K562 (cell line): Measurements from ENCODE around the gene RFX3. TPM values are rescaled to one million over a fixed set of nuclear protein-coding genes. Genes with fewer than 3 reads are reported as not detected.

Source experiments
- ATAC-seq: fragments of 200-7000 bp; cut with Tn5 transposase; 3 replicates; pipeline ENCODE4 v1.9.1; 2020; ENCODE audit warnings: moderate library complexity
- BruUV-seq: library from RNA; stranded (reverse); fragments of 400-500 nt; replicated peaks from 2 replicates; lab custom pipeline; 2021; lab: Mats Ljungman, UMichigan
- CTCF ChIA-PET: fragments of 300-600 bp; formaldehyde crosslinking; extraction: SDS; loops from one replicate; lab custom pipeline; 2021; ENCODE audit warnings: low intra/inter-chr PET ratio; lab: Yijun Ruan, JAX
- POLR2A ChIA-PET: fragments of 300-600, 350-650 bp; sonication (Branson Sonifier 250); formaldehyde crosslinking; extraction: SDS; loops from one replicate; lab custom pipeline; 2021; ENCODE audit warnings: antibody characterized with exemption, inconsistent platforms; lab: Yijun Ruan, JAX
- DNase-seq, 4 experiments: peaks; one replicate each; pipeline versions ENCODE4 v3.0.0 to v3.0.0-alpha.2; 2011 to 2018; ENCODE audit warnings: low spot score in 3 of 4, mixed read lengths in 3 of 4; ENCODE audit errors: extremely low read depth in 1 of 4
- FAIRE-seq: peaks from 2 replicates; lab custom pipeline; 2011; peaks lifted over from hg19 to GRCh38; lab: Jason Lieb, UNC
- H2AFZ ChIP-seq: 2 replicates; pipeline ENCODE4 v1.6.0; 2011; ENCODE audit warnings: low read depth, low read length, control low read depth, inconsistent platforms
- H3K27ac ChIP-seq: fragments of 200-600 bp; 3 replicates; pipeline ENCODE4 v1.8.0; 2011; ENCODE audit warnings: low read depth, mild to moderate bottlenecking, control low read depth, inconsistent platforms, low read length, moderate library complexity, mixed read lengths; ENCODE audit errors: extremely low read depth
- H3K27me3 ChIP-seq, 2 experiments: fragments of 300-600 bp in 1 of 2; 2 replicates in 1 of 2; 3 replicates in 1 of 2; pipeline versions ENCODE4 v1.6.0 to v1.8.0; 2011; ENCODE audit warnings: inconsistent platforms in 2 of 2, low read length in 2 of 2, mild to moderate bottlenecking in 1 of 2, mixed read lengths in 1 of 2, moderate library complexity in 1 of 2; ENCODE audit not compliant: control insufficient read depth in 2 of 2, insufficient read depth in 2 of 2
- H3K36me3 ChIP-seq: fragments of 300-600 bp; 3 replicates; pipeline ENCODE4 v1.8.0; 2011; ENCODE audit warnings: mild to moderate bottlenecking, low read length, inconsistent platforms; ENCODE audit not compliant: control insufficient read depth, insufficient read depth
- H3K4me1 ChIP-seq, 2 experiments: fragments of 200-600 bp in 1 of 2; replicated peaks in 1 of 2; 2 replicates in 1 of 2; 3 replicates in 1 of 2; pipeline versions ENCODE4 v1.5.1 to v1.8.0; 2011; ENCODE audit warnings: inconsistent platforms in 2 of 2, low read length in 2 of 2, mild to moderate bottlenecking in 1 of 2, mixed read lengths in 1 of 2, moderate library complexity in 1 of 2; ENCODE audit not compliant: control insufficient read depth in 2 of 2, insufficient read depth in 2 of 2
- H3K4me2 ChIP-seq: 2 replicates; pipeline ENCODE4 v1.6.1; 2011; ENCODE audit warnings: low read length, control low read depth, inconsistent platforms, mixed read lengths; ENCODE audit not compliant: insufficient read depth
- H3K4me3 ChIP-seq: fragments of 200-600 bp; sonication (generic), shearing (Covaris generic); 2 replicates; pipeline ENCODE4 v1.5.1; 2016; ENCODE audit warnings: control low read depth, inconsistent platforms
- H3K79me2 ChIP-seq: fragments of 200-600 bp; 3 replicates; pipeline ENCODE4 v1.8.0; 2011; ENCODE audit warnings: low read length, inconsistent platforms; ENCODE audit not compliant: control insufficient read depth, insufficient read depth
- H3K9ac ChIP-seq, 2 experiments: 2 replicates each; pipeline versions ENCODE4 v1.6.0 to v1.6.1; 2011; ENCODE audit warnings: low read depth in 2 of 2, low read length in 2 of 2, control low read depth in 1 of 2, inconsistent platforms in 1 of 2, mild to moderate bottlenecking in 1 of 2, mixed read lengths in 1 of 2; ENCODE audit not compliant: insufficient read depth in 1 of 2
- H3K9me1 ChIP-seq: one replicate; pipeline ENCODE4 v1.6.0; 2011; ENCODE audit warnings: inconsistent platforms, mild to moderate bottlenecking, low read length, moderate library complexity; ENCODE audit not compliant: control insufficient read depth, insufficient read depth
- H3K9me3 ChIP-seq: replicated peaks from 2 replicates; pipeline ENCODE4 v1.5.1; 2011; ENCODE audit warnings: low read depth, low read length, inconsistent platforms; ENCODE audit not compliant: control insufficient read depth, insufficient read depth
- H4K20me1 ChIP-seq: replicated peaks from 2 replicates; pipeline ENCODE4 v1.6.1; 2011; ENCODE audit warnings: low read length, inconsistent platforms, mixed read lengths; ENCODE audit not compliant: control insufficient read depth, insufficient read depth
- C11orf30 ChIP-seq: fragments of 450-650 bp; IDR thresholded peaks from 2 replicates; pipeline ENCODE4 v1.6.1; 2016; ENCODE audit warnings: low read depth, mild to moderate bottlenecking
- CC2D1A ChIP-seq: fragments of 450-650 bp; IDR thresholded peaks from 2 replicates; pipeline ENCODE4 v1.6.1; 2017; ENCODE audit warnings: mild to moderate bottlenecking
- CCAR2 ChIP-seq: fragments of 200-400 bp; formaldehyde crosslinking; IDR thresholded peaks from 2 replicates; pipeline ENCODE4 v1.6.1; 2017; ENCODE audit warnings: mild to moderate bottlenecking, low read depth, low read length
- FOXM1 ChIP-seq, 2 experiments: fragments of 450-650 bp in 1 of 2; sonication (generic) in 1 of 2; formaldehyde crosslinking in 1 of 2; IDR thresholded peaks; 2 replicates each; pipeline versions ENCODE4 v1.6.1 to v1.9.0; 2017 to 2022; ENCODE audit warnings: low read depth in 2 of 2, mild to moderate bottlenecking in 2 of 2, missing genetic modification reagents in 1 of 2, moderate library complexity in 1 of 2
- MYBL2 ChIP-seq, 2 experiments: fragments of 450-650 bp in 1 of 2; sonication (generic) in 1 of 2; formaldehyde crosslinking in 1 of 2; IDR thresholded peaks; 2 replicates each; pipeline versions ENCODE4 v1.6.1 to v1.8.1; 2017 to 2022; ENCODE audit warnings: borderline replicate concordance in 1 of 2, inconsistent platforms in 1 of 2, low read depth in 1 of 2, mild to moderate bottlenecking in 1 of 2, missing genetic modification reagents in 1 of 2, moderate library complexity in 1 of 2
- NFE2 ChIP-seq: IDR thresholded peaks from 2 replicates; pipeline ENCODE4 v1.6.1; 2014; ENCODE audit warnings: antibody characterized with exemption, low read depth
- NFIX ChIP-seq: fragments of 250-450 bp; sonication (Bioruptor Pico); IDR thresholded peaks from 2 replicates; pipeline ENCODE4 v1.4.0; 2020; ENCODE audit warnings: low read depth, mild to moderate bottlenecking, moderate library complexity
- RBM34 ChIP-seq: fragments of 200-400 bp; formaldehyde crosslinking; IDR thresholded peaks from 2 replicates; pipeline ENCODE4 v1.6.1; 2018; ENCODE audit warnings: low read length, borderline replicate concordance; ENCODE audit not compliant: insufficient read depth
- ZNF263 ChIP-seq: sonication (generic); formaldehyde crosslinking; IDR thresholded peaks from 2 replicates; pipeline ENCODE4 v1.8.0; 2022; ENCODE audit warnings: mild to moderate bottlenecking, missing genetic modification reagents, borderline replicate concordance
- ZNF316 ChIP-seq: fragments of 450-650 bp; IDR thresholded peaks from 2 replicates; pipeline ENCODE4 v1.6.1; 2016
- ZNF696 ChIP-seq: fragments of 250-450 bp; sonication (Bioruptor Pico); conservative IDR thresholded peaks from 2 replicates; pipeline ENCODE4 v1.4.0; 2020; ENCODE audit warnings: mild to moderate bottlenecking, moderate library complexity
- WGBS: fragments of 100-300 bp; shearing (Covaris generic); methylation state at CpG from one replicate; pipeline ENCODE4 v1.1.6; 2016; ENCODE audit warnings: low coverage, mixed read lengths; ENCODE audit not compliant: insufficient coverage; ENCODE audit errors: missing lambda C conversion rate; 5-methylcytosine and 5-hydroxymethylcytosine counted together
- in situ Hi-C: fragments of 300-500 bp; cut with MboI; formaldehyde crosslinking; loops from 4 replicates; pipeline ENCODE4 v1.15.0; 2018; ENCODE audit warnings: inconsistent platforms, mixed read lengths
- intact Hi-C: fragments of 100-400 bp; cut with micrococcal nuclease; formaldehyde crosslinking; loops from 2 replicates; pipeline ENCODE4 v1.14.2; 2022
- polyA plus RNA-seq, 8 experiments: library from polyadenylated mRNA; depleted of rRNA in 4 of 8; stranded (reverse) in 5 of 8; unstranded in 3 of 8; fragments of >200 nt; fragmentation: Nextera tagmentation in 2 of 8; fragmentation: Illumina TruSeq in 1 of 8; extraction: Ambion mirVana in 2 of 8; extraction: Trizol in 1 of 8; gene quantifications; 2 replicates each; pipeline versions ENCODE4 v1.2.1 to v1.2.3, GENCODE V29; 2011 to 2014; ENCODE audit warnings: inconsistent platforms in 1 of 8, missing spikeins in 1 of 8
- total RNA-seq, 7 experiments: library from RNA; depleted of rRNA in 6 of 7; stranded (reverse); fragments of >200 nt in 6 of 7; fragmentation: Illumina TruSeq in 2 of 7; extraction: Trizol in 2 of 7; gene quantifications; 2 replicates each; pipeline versions ENCODE4 v1.2.1 to v1.2.3, GENCODE V29; 2011 to 2021; ENCODE audit warnings: low replicate concordance in 1 of 7
- TF ChIP-seq, protein P1 (sequence below): sonication (generic); formaldehyde crosslinking; IDR thresholded peaks from 2 replicates; pipeline ENCODE4 v1.8.1; 2022; ENCODE audit warnings: missing genetic modification reagents
- TF ChIP-seq, protein P2 (sequence below): conservative IDR thresholded peaks from 2 replicates; pipeline ENCODE4 v1.6.1; 2011; ENCODE audit warnings: low read depth, mild to moderate bottlenecking, low read length; ENCODE audit not compliant: control insufficient read depth
- TF ChIP-seq, protein P3 (sequence below): fragments of 450-650 bp; IDR thresholded peaks from 2 replicates; pipeline ENCODE4 v1.6.1; 2016; ENCODE audit warnings: antibody characterized with exemption

The RFX3 gene
- total and polyA plus RNA-seq, 9 of the 15 experiments (the other 6 are each of a cell fraction or from before 2014, with no cell fraction given): 0.86 to 4.9 (median 2.0) TPM

DNA sequence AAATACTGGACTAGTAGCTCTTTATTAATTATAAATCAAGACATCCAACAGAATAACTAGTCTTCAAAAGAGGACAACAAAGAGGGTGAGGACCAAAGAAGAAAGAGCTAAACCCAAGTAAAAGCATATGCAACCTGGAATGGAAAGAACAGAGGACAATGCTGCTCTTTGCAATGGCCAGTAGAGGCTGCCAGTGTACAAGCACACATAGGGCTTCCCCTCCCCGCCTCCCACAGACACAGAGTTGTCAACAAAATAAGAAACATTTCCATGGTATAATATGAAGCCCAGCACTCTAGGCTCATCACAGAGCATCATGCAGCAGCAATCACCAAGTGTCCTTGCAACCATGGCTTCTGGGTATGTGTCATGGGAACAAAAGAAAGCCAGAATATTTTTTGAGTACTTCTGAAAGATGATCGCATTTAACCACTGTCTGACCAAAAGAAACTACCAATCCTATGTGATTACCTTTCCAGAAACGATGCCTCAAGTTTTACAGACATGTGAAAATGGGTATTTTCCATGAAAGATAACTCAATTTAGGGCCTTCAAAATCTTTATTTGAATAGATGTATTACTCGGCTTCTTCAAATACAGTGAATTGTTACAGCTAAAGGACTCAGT is 58.1 kb downstream of the RFX3 start (continued):
- TF ChIP-seq, protein P1, sequence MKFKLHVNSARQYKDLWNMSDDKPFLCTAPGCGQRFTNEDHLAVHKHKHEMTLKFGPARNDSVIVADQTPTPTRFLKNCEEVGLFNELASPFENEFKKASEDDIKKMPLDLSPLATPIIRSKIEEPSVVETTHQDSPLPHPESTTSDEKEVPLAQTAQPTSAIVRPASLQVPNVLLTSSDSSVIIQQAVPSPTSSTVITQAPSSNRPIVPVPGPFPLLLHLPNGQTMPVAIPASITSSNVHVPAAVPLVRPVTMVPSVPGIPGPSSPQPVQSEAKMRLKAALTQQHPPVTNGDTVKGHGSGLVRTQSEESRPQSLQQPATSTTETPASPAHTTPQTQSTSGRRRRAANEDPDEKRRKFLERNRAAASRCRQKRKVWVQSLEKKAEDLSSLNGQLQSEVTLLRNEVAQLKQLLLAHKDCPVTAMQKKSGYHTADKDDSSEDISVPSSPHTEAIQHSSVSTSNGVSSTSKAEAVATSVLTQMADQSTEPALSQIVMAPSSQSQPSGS (CRISPR knock-in tag): no peak
- TF ChIP-seq ZNF263 (CRISPR knock-in tag) (no peak), CCAR2 (no peak)

DNA sequence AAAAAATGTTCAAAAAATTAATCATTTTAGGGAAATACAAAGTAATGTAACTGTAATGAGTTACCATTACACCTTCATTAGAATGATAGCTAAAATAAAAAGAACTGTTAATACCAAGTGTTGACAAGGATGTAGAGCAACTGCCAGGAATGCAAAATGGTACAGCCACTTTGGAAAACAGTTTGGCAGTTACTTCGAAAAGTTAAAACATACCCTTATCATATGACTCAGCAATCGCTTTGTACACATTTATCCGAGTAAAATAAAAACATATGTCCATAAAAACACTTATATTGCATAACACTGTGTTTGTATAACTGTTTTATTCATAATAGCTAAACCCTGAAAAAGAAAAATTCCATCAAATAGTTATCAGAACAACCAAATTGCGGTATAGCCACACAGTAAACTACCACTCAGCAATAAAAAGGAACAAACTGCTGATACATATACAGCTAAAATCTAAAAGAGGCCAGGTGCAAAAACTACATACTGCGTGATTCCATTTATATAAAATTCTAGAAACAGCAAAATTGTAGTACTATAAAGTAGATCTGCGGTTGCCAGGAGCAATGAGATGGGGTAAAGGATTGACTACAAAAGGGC is 61.7 kb downstream of the RFX3 start:
- no peak for DNase-seq
- H3K27ac ChIP-seq: no peak overlapping the region
- in situ Hi-C loops: loop anchor here (25.0 kb wide), 2 partner anchors 223 to 648 kb away; no protein-coding TSS in a partner anchor
- H3K36me3 ChIP-seq: no peaks in the 10 kb centered on the region
- H3K27me3 ChIP-seq: no peaks in the 10 kb centered on the region
- no peaks in the 10 kb centered on the region; a peak in 1 of 5 replicates for H3K4me1 ChIP-seq
- no peak overlapping the region for H2AFZ ChIP-seq
- 36% methylated on average over 6 of the region's 6 CpGs for WGBS
- H3K9me3 ChIP-seq: no peaks in the 10 kb centered on the region
- no peak for FAIRE-seq
- ATAC-seq: no peak
- CTCF ChIA-PET: no interaction called here
- H3K4me2 ChIP-seq: no peak overlapping the region
- POLR2A ChIA-PET: no interaction called here
- no peaks in the 10 kb centered on the region for H4K20me1 ChIP-seq
- no peak overlapping the region for H3K9ac ChIP-seq
- H3K9me1 ChIP-seq: no peaks in the 10 kb centered on the region
- H3K79me2 ChIP-seq: peaks cover 3% of the 10 kb centered on the region; the same call in 1 of the 3 replicates
- BruUV-seq: no TSS peak
- intact Hi-C loops: loop anchor here (10.0 kb wide), 2 partner anchors 129 to 609 kb away; no protein-coding TSS in a partner anchor
- H3K4me3 ChIP-seq: no peak overlapping the region
- TF ChIP-seq MYBL2 (IDR thresholded peaks at IDR 0.05; ENCODE audit: low read depth): peak; percentile 64
- no peak for TF ChIP-seq MYBL2 (CRISPR knock-in tag; IDR thresholded peaks at IDR 0.05; ENCODE audit: borderline replicate concordance)
- TF ChIP-seq FOXM1 (IDR thresholded peaks at IDR 0.05; ENCODE audit: low read depth): peak; percentile 57; the same call in 1 of the 2 replicates
- no peak for TF ChIP-seq FOXM1 (CRISPR knock-in tag; IDR thresholded peaks at IDR 0.05; ENCODE audit: low read depth)
- TF ChIP-seq CC2D1A: 0 out of 2 replicates have a peak, but pooled peaks have one; percentile 16
- TF ChIP-seq ZNF316: peak; percentile 60
- peak; percentile 23; the same call in 1 of the 2 replicates for TF ChIP-seq NFE2
- TF ChIP-seq RBM34: no peak
- TF ChIP-seq ZNF696 (CRISPR knock-in tag): no peak
- TF ChIP-seq, protein P2, sequence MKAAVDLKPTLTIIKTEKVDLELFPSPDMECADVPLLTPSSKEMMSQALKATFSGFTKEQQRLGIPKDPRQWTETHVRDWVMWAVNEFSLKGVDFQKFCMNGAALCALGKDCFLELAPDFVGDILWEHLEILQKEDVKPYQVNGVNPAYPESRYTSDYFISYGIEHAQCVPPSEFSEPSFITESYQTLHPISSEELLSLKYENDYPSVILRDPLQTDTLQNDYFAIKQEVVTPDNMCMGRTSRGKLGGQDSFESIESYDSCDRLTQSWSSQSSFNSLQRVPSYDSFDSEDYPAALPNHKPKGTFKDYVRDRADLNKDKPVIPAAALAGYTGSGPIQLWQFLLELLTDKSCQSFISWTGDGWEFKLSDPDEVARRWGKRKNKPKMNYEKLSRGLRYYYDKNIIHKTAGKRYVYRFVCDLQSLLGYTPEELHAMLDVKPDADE: no peak
- TF ChIP-seq, protein P3, sequence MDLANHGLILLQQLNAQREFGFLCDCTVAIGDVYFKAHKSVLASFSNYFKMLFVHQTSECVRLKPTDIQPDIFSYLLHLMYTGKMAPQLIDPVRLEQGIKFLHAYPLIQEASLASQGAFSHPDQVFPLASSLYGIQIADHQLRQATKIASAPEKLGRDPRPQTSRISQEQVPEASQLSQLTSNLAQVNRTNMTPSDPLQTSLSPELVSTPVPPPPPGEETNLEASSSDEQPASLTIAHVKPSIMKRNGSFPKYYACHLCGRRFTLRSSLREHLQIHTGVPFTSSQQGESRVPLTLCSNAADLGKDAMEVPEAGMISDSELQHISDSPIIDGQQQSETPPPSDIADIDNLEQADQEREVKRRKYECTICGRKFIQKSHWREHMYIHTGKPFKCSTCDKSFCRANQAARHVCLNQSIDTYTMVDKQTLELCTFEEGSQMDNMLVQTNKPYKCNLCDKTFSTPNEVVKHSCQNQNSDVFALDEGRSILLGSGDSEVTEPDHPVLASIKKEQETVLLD: no peak
- peak; percentile 59 for TF ChIP-seq C11orf30
- no peak for TF ChIP-seq NFIX (CRISPR knock-in tag)
